NT2/D1 (cell line): ENCODE results near the gene EPB41L4B.

ENCODE experiments used
- DNase-seq: peaks from one replicate; pipeline ENCODE4 v3.0.0-alpha.2; 2011; ENCODE audit warnings: low read depth, low spot score
- H3K27me3 ChIP-seq: 2 replicates; pipeline ENCODE4 v1.6.0; 2011; ENCODE audit warnings: mild to moderate bottlenecking; ENCODE audit not compliant: insufficient read length, insufficient read depth
- H3K36me3 ChIP-seq: 2 replicates; pipeline ENCODE4 v1.6.1; 2011; ENCODE audit warnings: mild to moderate bottlenecking, low read length, mixed read lengths; ENCODE audit not compliant: insufficient read depth, insufficient read length
- H3K4me1 ChIP-seq: 2 replicates; pipeline ENCODE4 v1.5.1; 2011; ENCODE audit not compliant: insufficient read depth, insufficient read length
- H3K4me3 ChIP-seq: 2 replicates; pipeline ENCODE4 v1.5.1; 2011; ENCODE audit warnings: low read depth; ENCODE audit not compliant: insufficient read length
- H3K9ac ChIP-seq: 2 replicates; pipeline ENCODE4 v1.6.0; 2011; ENCODE audit warnings: low read depth; ENCODE audit not compliant: insufficient read length
- H3K9me3 ChIP-seq: 2 replicates; pipeline ENCODE4 v1.5.1; 2011; ENCODE audit warnings: mild to moderate bottlenecking, low read length; ENCODE audit not compliant: insufficient read depth
- SUZ12 ChIP-seq: IDR thresholded peaks from 2 replicates; pipeline ENCODE4 v1.6.1; 2011; ENCODE audit not compliant: insufficient read length, insufficient read depth; ENCODE audit errors: extremely low read depth
- YY1 ChIP-seq: IDR thresholded peaks from 2 replicates; pipeline ENCODE4 v1.6.1; 2011; ENCODE audit not compliant: insufficient read length, insufficient read depth
- ZNF274 ChIP-seq: IDR thresholded peaks from 2 replicates; pipeline ENCODE4 v1.6.1; 2011; ENCODE audit warnings: mild to moderate bottlenecking, low read depth, low read length

EPB41L4B gene

GRCh38 chr9:109244179-109245132, 76.4 kb downstream of the EPB41L4B start:
- peak overlapping the region; percentile 23 for H3K9ac ChIP-seq
- H3K4me1 ChIP-seq: peaks cover 3% of the 10 kb centered on the region
- DNase-seq: peak; percentile 83
- H3K4me3 ChIP-seq: no peak overlapping the region
- H3K36me3 ChIP-seq: no peaks in the 10 kb centered on the region
- H3K27me3 ChIP-seq: no peaks in the 10 kb centered on the region
- no peaks in the 10 kb centered on the region for H3K9me3 ChIP-seq
- TF ChIP-seq ZNF274: no peak

- TF ChIP-seq YY1: no peak
- TF ChIP-seq ZNF274: no peak
- TF ChIP-seq SUZ12: no peak
Observed at GRCh38 chr9:109242741-109243140, 78.1 kb downstream of the EPB41L4B start.

GRCh38 chr9:109242014-109242413, 78.8 kb downstream of the EPB41L4B start:
- Histone ChIP-seq H3K27me3 (no peaks in the 10 kb centered on the region), H3K4me1 (peaks cover 3% of the 10 kb centered on the region), H3K36me3 (no peaks in the 10 kb centered on the region), H3K4me3 (no peak overlapping the region), H3K9me3 (no peaks in the 10 kb centered on the region), H3K9ac (no peak overlapping the region)
- DNase-seq: no peak
- TF ChIP-seq ZNF274 (no peak), YY1 (no peak), SUZ12 (no peak)

More at GRCh38 chr9:109242741-109243140, 78.1 kb downstream of the EPB41L4B start:
- Histone ChIP-seq H3K27me3 (no peaks in the 10 kb centered on the region), H3K9me3 (no peaks in the 10 kb centered on the region), H3K4me1 (peaks cover 3% of the 10 kb centered on the region), H3K36me3 (no peaks in the 10 kb centered on the region), H3K9ac (no peak overlapping the region), H3K4me3 (no peak overlapping the region)
- DNase-seq: no peak

GRCh38 chr9:109241207-109241606, 79.7 kb downstream of the EPB41L4B start:
- H3K4me3 ChIP-seq: no peak overlapping the region
- no peak for DNase-seq
- TF ChIP-seq ZNF274: no peak
- TF ChIP-seq YY1: no peak
- TF ChIP-seq SUZ12: no peak
- H3K9me3 ChIP-seq: no peaks in the 10 kb centered on the region
- H3K36me3 ChIP-seq: no peaks in the 10 kb centered on the region
- H3K27me3 ChIP-seq: no peaks in the 10 kb centered on the region
- H3K9ac ChIP-seq: no peak overlapping the region
- H3K4me1 ChIP-seq: no peaks in the 10 kb centered on the region

GRCh38 chr9:109239240-109239639, 81.6 kb downstream of the EPB41L4B start:
- H3K9ac ChIP-seq: no peak overlapping the region
- H3K36me3 ChIP-seq: no peaks in the 10 kb centered on the region
- no peaks in the 10 kb centered on the region for H3K9me3 ChIP-seq
- DNase-seq: no peak
- no peak overlapping the region for H3K4me3 ChIP-seq
- no peaks in the 10 kb centered on the region for H3K27me3 ChIP-seq
- H3K4me1 ChIP-seq: no peaks in the 10 kb centered on the region
- TF ChIP-seq YY1 (no peak), ZNF274 (no peak), SUZ12 (no peak)

GRCh38 chr9:109238655-109239054, 82.2 kb downstream of the EPB41L4B start:
- TF ChIP-seq YY1: no peak
- no peak for TF ChIP-seq ZNF274
- TF ChIP-seq SUZ12: no peak
- no peaks in the 10 kb centered on the region for H3K27me3 ChIP-seq

GRCh38 chr9:109238125-109238524, 82.7 kb downstream of the EPB41L4B start:
- no peaks in the 10 kb centered on the region for H3K9me3 ChIP-seq
- no peak for DNase-seq
- no peak overlapping the region for H3K9ac ChIP-seq
- no peak for TF ChIP-seq ZNF274
- no peak for TF ChIP-seq SUZ12
- TF ChIP-seq YY1: no peak
- no peaks in the 10 kb centered on the region for H3K27me3 ChIP-seq
- no peak overlapping the region for H3K4me3 ChIP-seq
- no peaks in the 10 kb centered on the region for H3K36me3 ChIP-seq
- no peaks in the 10 kb centered on the region for H3K4me1 ChIP-seq

More at GRCh38 chr9:109238655-109239054, 82.2 kb downstream of the EPB41L4B start:
- Histone ChIP-seq H3K4me1 (no peaks in the 10 kb centered on the region), H3K4me3 (no peak overlapping the region), H3K36me3 (no peaks in the 10 kb centered on the region), H3K9ac (no peak overlapping the region), H3K9me3 (no peaks in the 10 kb centered on the region)
- DNase-seq: no peak
